GM18868 (cell line): ENCODE results near the gene INSR.

Experiments
- ATAC-seq: cut with Tn5 transposase; IDR thresholded peaks from one replicate; pipeline ENCODE4 v1.9.1; 2021; ENCODE audit warnings: mild to moderate bottlenecking, moderate library complexity; ENCODE audit not compliant: unreplicated experiment

INSR gene

DNA sequence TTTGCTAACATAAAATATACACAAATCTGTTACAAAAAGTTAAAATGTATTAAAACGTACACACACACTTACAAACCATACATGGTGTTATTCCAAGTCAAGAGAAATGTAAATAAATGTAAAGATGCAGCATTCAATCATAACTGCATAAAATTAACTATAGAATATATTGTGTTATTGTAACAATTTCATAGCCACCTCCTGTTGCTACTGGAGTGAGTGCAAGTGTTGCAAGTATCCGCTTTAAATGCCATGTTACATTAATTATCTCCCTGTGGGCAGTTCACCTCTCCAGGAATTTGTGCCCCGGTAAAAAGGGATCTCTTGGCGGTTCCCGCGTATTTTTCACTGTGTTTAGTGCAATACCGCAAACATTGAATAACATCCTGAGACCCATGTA, 3.5 kb upstream of the INSR start:
- ATAC-seq: no peak

DNA sequence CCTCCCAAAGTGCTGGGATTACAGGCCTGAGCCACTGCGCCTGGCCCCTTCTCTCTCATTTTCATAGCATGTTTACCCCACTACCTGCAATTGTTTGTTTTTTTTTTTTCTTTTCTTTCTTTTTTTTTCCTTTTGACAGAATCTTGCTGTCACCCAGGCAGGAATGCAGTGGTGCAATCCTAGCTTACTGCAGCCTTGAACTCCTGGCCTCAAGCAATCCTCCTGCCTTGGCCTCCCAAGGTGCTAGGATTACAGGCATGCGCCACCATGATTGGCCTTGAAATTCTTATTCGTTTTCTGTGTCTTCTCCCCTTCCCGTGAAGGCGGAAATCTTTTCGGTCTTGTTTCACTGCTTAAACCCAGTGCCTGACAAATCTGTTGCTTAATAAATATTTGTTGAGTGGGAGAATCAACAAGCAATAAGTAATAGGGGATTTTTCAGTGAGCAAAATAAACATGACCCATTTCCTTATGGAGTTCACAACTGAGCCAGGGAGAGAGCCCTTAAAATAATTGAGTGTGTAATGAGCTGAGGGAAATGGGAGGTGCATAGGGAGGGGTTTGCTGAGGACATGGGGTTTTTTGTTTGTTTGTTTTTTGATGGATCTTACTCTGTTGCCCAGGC, 1.8 kb upstream of the INSR start:
- ATAC-seq: no peak

GRCh38 chr19:7294558-7295212, 471 bp upstream of the INSR start:
- no peak for ATAC-seq

GRCh38 chr19:7292950-7293761, 1.1 kb downstream of the INSR start:
- no peak for ATAC-seq

DNA sequence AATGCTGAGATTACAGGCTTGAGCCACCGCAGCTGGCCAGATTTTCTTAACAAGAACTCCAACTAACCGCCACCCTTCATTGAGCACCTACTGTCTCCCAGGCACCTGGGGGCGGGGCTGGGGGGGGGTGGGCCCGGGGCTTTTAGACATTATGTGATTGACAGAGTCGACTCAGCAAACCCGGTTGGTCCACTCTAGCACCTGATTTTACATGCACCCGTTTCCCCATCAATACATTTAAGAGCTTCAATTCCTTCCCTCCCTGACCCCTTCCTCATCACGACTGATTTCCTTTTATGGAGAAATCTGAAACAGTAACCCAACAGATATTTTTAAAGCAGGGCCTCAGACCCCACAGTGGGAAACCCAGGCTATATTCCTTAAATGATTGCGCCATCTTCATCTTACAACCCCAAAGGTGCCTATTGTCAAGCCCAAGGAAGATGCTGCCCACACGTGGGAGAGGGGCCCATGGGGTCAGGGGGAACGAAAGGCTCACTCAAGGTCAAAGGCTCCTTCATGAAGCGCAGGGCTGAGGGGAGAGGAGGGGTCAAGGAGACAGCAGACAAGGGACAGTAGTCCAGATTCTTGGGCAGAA, 1.8 kb downstream of the INSR start:
- no peak for ATAC-seq

DNA sequence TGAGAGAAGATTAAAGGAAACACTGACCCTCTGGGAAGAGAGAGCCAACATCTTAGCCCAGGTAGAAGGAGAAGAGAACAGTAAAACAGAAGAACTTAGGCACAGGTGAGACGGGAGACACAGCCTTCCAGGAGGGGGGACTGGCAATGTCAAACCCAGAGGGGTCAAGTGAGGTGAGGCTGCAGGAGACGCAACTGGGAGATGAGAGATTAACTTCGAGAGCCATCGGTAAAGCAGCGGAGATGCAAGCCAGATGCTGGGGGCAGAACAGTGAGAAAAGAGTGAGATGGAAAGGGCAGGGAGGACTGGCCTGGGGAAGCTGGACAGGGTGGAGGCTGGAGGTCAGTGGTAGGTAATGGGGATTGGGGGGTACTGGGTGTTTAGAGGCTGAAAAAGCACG, 5.2 kb downstream of the INSR start:
- ATAC-seq: no peak

- no peak for ATAC-seq
Measured at GRCh38 chr19:7288131-7288530, 6.1 kb downstream of the INSR start.

DNA sequence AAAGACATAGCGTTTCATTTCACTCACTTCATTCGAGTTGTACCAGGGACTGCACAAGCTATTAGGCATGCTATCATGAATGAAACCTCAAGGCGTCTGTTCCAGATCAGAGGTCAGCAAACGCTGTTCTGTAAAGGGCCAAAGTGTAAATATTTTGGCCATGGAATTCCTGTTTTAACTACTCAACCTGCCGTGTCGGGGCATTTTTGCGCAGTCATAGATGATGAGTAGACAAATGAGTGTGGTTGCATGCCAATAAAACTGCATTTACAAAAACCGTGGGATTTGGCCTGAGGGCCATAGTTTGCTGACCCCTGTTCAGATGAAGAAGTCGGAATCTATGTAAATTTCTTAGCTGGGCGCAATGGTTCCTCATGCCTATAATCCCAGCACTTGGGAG, 6.5 kb downstream of the INSR start:
- ATAC-seq: no peak

GRCh38 chr19:7280940-7281666, 13.1 kb downstream of the INSR start:
- ATAC-seq: no peak

DNA sequence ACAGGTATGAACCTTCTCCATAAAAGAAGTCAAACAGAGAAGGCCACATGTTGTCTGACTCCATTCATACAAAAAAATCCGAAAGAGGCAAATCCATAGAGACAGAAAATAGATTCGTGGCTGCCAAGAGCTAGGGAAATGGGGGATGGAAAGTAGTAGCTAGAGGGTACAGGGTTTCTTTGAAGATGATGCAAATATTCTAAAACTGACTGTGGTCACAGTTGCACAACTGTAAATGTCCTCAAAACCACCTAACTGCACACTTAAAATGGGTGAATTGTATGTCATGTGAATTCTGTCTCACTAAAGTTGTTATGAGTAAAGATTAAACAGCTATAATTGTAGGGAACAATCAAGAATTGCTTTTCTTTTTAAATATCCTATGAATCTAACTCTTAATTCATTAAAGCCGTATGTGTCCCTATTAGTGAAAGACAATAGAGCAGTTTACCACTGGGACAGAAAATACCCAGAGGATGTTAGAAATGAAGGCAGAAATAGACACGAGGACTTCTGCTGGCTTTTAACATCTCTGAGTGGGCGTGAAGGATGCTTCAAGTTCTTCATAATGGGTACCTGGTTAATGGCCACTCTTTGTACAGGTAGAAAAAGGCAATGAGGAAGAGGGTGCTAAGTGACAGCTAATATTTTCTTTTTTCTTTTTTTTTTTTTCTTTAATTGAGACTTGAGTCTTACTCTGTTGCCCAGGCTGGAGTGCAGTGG, 21.2 kb downstream of the INSR start:
- no peak for ATAC-seq

- no peak for ATAC-seq
Measured at GRCh38 chr19:7268705-7269098, 25.5 kb downstream of the INSR start.

- no peak for ATAC-seq
Measured at GRCh38 chr19:7267792-7268704, 26.2 kb downstream of the INSR start.

DNA sequence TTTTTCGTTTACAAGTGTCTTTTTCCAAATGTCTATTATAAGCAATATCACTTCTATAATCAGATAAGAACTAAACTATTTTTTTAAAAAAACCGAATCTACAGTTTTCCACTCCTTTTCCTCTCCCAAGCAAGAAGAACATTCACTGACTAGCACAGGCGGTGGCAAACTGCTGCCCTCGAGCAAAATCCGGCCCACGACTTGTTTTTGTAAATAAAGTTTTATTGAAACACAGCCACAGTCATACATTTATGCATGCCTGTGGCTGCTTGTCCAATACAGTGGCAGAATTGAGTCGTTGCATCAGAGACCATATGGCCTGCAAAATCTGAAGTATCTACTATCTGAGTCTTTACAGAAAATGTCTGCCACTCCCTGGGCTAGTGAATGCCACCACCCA, 27.4 kb downstream of the INSR start:
- ATAC-seq: no peak

- ATAC-seq: no peak
Measured at GRCh38 chr19:7265963-7266362, 28.3 kb downstream of the INSR start.

GRCh38 chr19:7264858-7265257, 29.4 kb downstream of the INSR start:
- ATAC-seq: no peak

DNA sequence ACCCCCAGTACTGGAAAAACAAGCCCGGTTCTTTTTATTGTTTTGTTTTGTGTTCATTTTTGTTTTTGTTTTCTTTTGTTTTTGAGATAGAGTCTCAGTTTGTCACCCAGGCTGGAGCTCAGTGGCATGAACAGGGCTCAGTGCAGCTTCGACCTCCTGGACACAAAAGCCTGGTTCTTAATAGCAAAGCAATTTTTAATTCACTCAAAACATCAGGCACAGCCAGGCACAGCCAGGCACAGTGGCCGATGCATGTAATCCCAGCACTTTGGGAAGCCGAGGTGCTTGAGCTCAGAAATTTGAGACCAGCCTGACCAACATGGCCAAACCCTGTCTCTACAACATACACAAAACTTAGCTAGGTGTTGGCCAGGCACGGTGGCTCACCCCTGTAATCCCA, 30.7 kb downstream of the INSR start:
- no peak for ATAC-seq

DNA sequence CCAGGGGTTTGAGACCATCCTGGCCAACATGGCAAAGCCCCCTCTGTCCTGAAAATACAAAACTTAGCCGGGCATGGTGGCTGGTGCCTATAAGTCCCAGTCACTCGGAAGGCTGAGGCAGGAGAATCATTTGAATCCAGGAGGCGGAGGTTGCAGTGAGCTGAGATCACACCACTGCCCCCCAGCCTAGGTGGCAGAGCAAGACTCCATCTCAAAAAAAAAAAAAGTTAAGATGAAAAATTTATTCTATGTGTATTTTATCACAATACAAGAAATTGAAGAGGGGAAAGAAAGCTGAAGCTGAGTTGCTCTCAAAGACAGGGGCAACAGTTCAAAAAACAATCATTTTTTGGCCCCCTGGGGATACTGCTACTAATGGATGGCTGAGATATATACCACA, 31.1 kb downstream of the INSR start:
- ATAC-seq: no peak

- ATAC-seq: no peak
Measured at GRCh38 chr19:7262470-7262869, 31.7 kb downstream of the INSR start.

GRCh38 chr19:7260161-7260560, 34.1 kb downstream of the INSR start:
- no peak for ATAC-seq
